B cell (primary cell): ENCODE results near the gene PAPSS2. TPM values are rescaled to one million over a fixed set of nuclear protein-coding genes. Genes with fewer than 3 reads are reported as not detected.

Experiments
- ATAC-seq: fragments of 200-7000 bp; cut with Tn5 transposase; one replicate; pipeline ENCODE4 v1.10.0; 2021; ENCODE audit warnings: low read depth, mild to moderate bottlenecking, moderate number of reproducible peaks, moderate library complexity
- CTCF ChIA-PET: fragments of 350-600 bp; sonication (Branson Sonifier 250); formaldehyde crosslinking; loops from one replicate; lab custom pipeline; 2021; ENCODE audit warnings: antibody characterized with exemption, inconsistent platforms; lab: Charles Lee
- POLR2A ChIA-PET: fragments of 350-600 bp; sonication (Branson Sonifier 250); formaldehyde crosslinking; loops from one replicate; lab custom pipeline; 2021; ENCODE audit warnings: antibody characterized with exemption; lab: Charles Lee
- DNase-seq: peaks from one replicate; pipeline ENCODE4 v3.0.0; 2013
- H2AFZ ChIP-seq: 2 replicates; pipeline ENCODE4 v1.6.1; 2012; ENCODE audit warnings: mild to moderate bottlenecking, low read depth, low read length; ENCODE audit not compliant: insufficient read depth, poor library complexity, severe bottlenecking
- H3K27ac ChIP-seq, 2 donors: 1 replicate in 1 of 2; 2 replicates in 1 of 2; pipeline ENCODE4 v1.5.1; 2012 to 2013; ENCODE audit warnings: low read length in 2 of 2, mild to moderate bottlenecking in 2 of 2, moderate library complexity in 1 of 2
- H3K27me3 ChIP-seq, 4 experiments: fragments of 200-600 bp in 1 of 4; sonication (generic) in 1 of 4; replicated peaks in 1 of 4; 1 replicate in 2 of 4; 2 replicates in 2 of 4; pipeline versions ENCODE4 v1.6.1 to v1.7.0; 2013 to 2016; ENCODE audit warnings: low read length in 3 of 4, mild to moderate bottlenecking in 2 of 4, mixed read lengths in 1 of 4, moderate library complexity in 1 of 4; ENCODE audit not compliant: insufficient read depth in 4 of 4, control insufficient read depth in 3 of 4; ENCODE audit errors: control extremely low read depth in 1 of 4
- H3K36me3 ChIP-seq, 2 experiments: replicated peaks in 1 of 2; 1 replicate in 1 of 2; 2 replicates in 1 of 2; pipeline versions ENCODE4 v1.6.1 to v1.7.1; 2013; ENCODE audit warnings: low read length in 1 of 2; ENCODE audit not compliant: insufficient read depth in 2 of 2, control insufficient read depth in 1 of 2; ENCODE audit errors: control extremely low read depth in 1 of 2, extremely low read depth in 1 of 2
- H3K4me1 ChIP-seq, 2 donors: fragments of 200-600 bp in 1 of 2; sonication (generic) in 1 of 2; 1 replicate in 1 of 2; 2 replicates in 1 of 2; pipeline versions ENCODE4 v1.5.1 to v1.6.1; 2013 to 2017; ENCODE audit warnings: low read length in 2 of 2; ENCODE audit not compliant: control insufficient read depth in 2 of 2, insufficient read depth in 2 of 2
- H3K4me2 ChIP-seq: replicated peaks from 2 replicates; pipeline ENCODE3; 2012; ENCODE audit warnings: mild to moderate bottlenecking, low read depth, low read length; ENCODE audit not compliant: poor library complexity, severe bottlenecking
- H3K4me3 ChIP-seq, 5 experiments: fragments of 200-600 bp in 1 of 5; sonication (generic) in 1 of 5; 1 replicate in 3 of 5; 2 replicates in 2 of 5; pipeline versions ENCODE4 v1.5.1 to v1.7.0; 2011 to 2016; ENCODE audit warnings: low read length in 4 of 5, mild to moderate bottlenecking in 4 of 5, low read depth in 2 of 5, control low read depth in 1 of 5, moderate library complexity in 1 of 5; ENCODE audit not compliant: insufficient read depth in 1 of 5; ENCODE audit errors: control extremely low read depth in 1 of 5, extremely low read depth in 1 of 5
- H3K79me2 ChIP-seq: fragments of 200-600 bp; sonication (generic); one replicate; pipeline ENCODE4 v1.6.0; 2016; ENCODE audit warnings: low read length; ENCODE audit not compliant: control insufficient read depth, insufficient read depth
- H3K9ac ChIP-seq: fragments of 200-600 bp; sonication (generic); 2 replicates; pipeline ENCODE4 v1.6.1; 2017; ENCODE audit warnings: mild to moderate bottlenecking, low read length, moderate library complexity
- H3K9me3 ChIP-seq, 3 donors: one replicate each; pipeline versions ENCODE4 v1.6.1 to v1.7.1; 2013; ENCODE audit warnings: low read length in 2 of 3; ENCODE audit not compliant: control insufficient read depth in 2 of 3, insufficient read depth in 1 of 3; ENCODE audit errors: control extremely low read depth in 1 of 3
- H4K20me1 ChIP-seq: 2 replicates; pipeline ENCODE4 v1.6.0; 2012; ENCODE audit warnings: mild to moderate bottlenecking, low read length; ENCODE audit not compliant: insufficient read depth, control insufficient read depth, poor library complexity, severe bottlenecking
- H3K27ac Mint-ChIP-seq: one replicate; pipeline ENCODE4 v1.8.0; 2021; ENCODE audit warnings: mixed read lengths
- H3K27me3 Mint-ChIP-seq: one replicate; pipeline ENCODE4 v1.8.0; 2021; ENCODE audit warnings: mixed read lengths
- H3K4me1 Mint-ChIP-seq: one replicate; pipeline ENCODE4 v1.8.0; 2021; ENCODE audit warnings: mixed read lengths
- H3K4me3 Mint-ChIP-seq: one replicate; pipeline ENCODE4 v1.8.0; 2021; ENCODE audit warnings: mixed read lengths
- H3K9me3 Mint-ChIP-seq: one replicate; pipeline ENCODE4 v1.8.0; 2022; ENCODE audit warnings: mixed read lengths; ENCODE audit not compliant: insufficient read depth
- EZH2 ChIP-seq: IDR thresholded peaks from 2 replicates; pipeline ENCODE4 v1.6.1; 2012; ENCODE audit warnings: borderline replicate concordance, low read depth, mild to moderate bottlenecking, moderate library complexity, low read length; ENCODE audit not compliant: insufficient read depth, poor library complexity, severe bottlenecking
- WGBS: methylation state at CpG from one replicate; pipeline ENCODE4 v1.1.5; 2013; ENCODE audit warnings: missing lambda C conversion rate; ENCODE audit not compliant: insufficient coverage; 5-methylcytosine and 5-hydroxymethylcytosine counted together
- intact Hi-C: fragments of 100-400 bp; cut with micrococcal nuclease; formaldehyde crosslinking; loops from one replicate; pipeline ENCODE4 v1.10.0; 2022
- polyA plus RNA-seq: library from polyadenylated mRNA; depleted of rRNA; stranded (reverse); fragments of >200 nt; gene quantifications from 2 replicates; pipeline ENCODE4 v1.2.3, GENCODE V29; 2012
- total RNA-seq, 2 donors: library from RNA; stranded (reverse); fragments of 120-200 nt in 1 of 2; gene quantifications; 1 replicate in 1 of 2; 2 replicates in 1 of 2; pipeline versions ENCODE4 v1.2.3 to v1.2.4, GENCODE V29; 2013 to 2022
- TF ChIP-seq, protein P1 (sequence below): fragments of 200-600 bp; IDR thresholded peaks from one replicate; pipeline ENCODE4 v1.8.0; 2022; ENCODE audit warnings: antibody characterized with exemption, mild to moderate bottlenecking

Gene PAPSS2
- total and polyA plus RNA-seq, 2 donors (not counting 1 experiment from before 2014, with no cell fraction given), result not detected

DNA sequence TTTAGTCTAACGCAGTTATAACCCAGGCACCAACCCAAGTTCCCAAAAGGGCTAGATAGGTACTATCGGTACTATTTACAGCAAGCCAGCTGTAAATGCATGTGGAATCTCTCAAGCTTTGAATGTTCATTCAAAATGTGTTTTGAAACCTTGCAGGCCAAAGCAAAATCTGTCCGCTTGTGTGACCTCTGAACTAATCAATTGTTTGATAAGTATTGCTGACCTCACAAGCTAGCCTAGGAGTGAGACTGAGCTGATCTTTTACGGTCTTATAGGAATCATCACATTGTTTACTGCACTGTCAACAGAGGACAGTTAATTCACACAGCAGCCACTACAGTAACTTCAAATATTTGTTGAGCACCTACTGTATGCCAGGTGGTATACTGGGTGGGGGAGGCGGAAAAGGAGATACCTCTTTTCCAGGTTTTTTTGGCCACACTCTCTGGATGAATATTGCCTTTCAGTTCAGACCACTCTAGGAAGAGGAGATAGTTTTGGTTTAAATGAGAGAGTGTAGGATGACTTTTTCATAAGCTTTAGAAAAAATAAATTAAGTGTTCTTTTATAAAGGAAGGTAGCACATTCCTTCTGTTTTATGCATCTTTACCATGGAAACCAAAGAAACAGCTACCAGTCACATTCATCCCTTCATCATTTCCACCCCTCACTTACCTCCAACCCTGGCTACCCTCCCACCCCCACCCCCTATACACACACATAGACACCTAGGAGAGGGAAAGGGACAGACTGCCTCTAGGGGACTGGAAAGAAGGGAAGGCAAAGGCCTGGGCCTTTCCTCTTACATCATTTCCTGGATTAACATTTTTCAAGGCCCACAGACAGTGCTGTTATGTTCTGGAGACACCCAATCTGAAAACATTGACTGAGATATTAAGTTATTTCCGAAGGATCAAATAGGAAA is 2.4 kb downstream of the PAPSS2 start:
- POLR2A ChIA-PET, result no interaction called here
- TF ChIP-seq, protein P1, sequence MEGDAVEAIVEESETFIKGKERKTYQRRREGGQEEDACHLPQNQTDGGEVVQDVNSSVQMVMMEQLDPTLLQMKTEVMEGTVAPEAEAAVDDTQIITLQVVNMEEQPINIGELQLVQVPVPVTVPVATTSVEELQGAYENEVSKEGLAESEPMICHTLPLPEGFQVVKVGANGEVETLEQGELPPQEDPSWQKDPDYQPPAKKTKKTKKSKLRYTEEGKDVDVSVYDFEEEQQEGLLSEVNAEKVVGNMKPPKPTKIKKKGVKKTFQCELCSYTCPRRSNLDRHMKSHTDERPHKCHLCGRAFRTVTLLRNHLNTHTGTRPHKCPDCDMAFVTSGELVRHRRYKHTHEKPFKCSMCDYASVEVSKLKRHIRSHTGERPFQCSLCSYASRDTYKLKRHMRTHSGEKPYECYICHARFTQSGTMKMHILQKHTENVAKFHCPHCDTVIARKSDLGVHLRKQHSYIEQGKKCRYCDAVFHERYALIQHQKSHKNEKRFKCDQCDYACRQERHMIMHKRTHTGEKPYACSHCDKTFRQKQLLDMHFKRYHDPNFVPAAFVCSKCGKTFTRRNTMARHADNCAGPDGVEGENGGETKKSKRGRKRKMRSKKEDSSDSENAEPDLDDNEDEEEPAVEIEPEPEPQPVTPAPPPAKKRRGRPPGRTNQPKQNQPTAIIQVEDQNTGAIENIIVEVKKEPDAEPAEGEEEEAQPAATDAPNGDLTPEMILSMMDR, result no peak
- TF ChIP-seq EZH2, result no peak
- H3K36me3 ChIP-seq, result no peaks in the 10 kb centered on the region
- peaks cover 8 to 12% of the 10 kb centered on the region in 2 donors for H3K4me1 ChIP-seq
- Mint-ChIP-seq H3K27me3 (peaks cover 46% of the 10 kb centered on the region), H3K4me3 (no peak overlapping the region), H3K9me3 (no peaks in the 10 kb centered on the region), H3K27ac (no peak overlapping the region), H3K4me1 (peaks cover 14% of the 10 kb centered on the region)
- no peak overlapping the region for H3K9ac ChIP-seq
- H3K4me2 ChIP-seq, result no peak overlapping the region
- peaks cover 0 to 36% (median 22%) of the 10 kb centered on the region in 4 experiments for H3K27me3 ChIP-seq
- H4K20me1 ChIP-seq, result no peaks in the 10 kb centered on the region
- WGBS, result 83% methylated on average over 1 of the region's 6 CpGs
- ATAC-seq (no peak), DNase-seq (no peak)
- H3K4me3 ChIP-seq, result no peak overlapping the region
- H2AFZ ChIP-seq, result no peak overlapping the region
- peaks cover 0 to 5% (median 0%) of the 10 kb centered on the region in 3 donors for H3K9me3 ChIP-seq
- no peak overlapping the region for H3K27ac ChIP-seq
- no peaks in the 10 kb centered on the region for H3K79me2 ChIP-seq
- intact Hi-C loops, result no loop called here
- CTCF ChIA-PET, result no interaction called here

DNA sequence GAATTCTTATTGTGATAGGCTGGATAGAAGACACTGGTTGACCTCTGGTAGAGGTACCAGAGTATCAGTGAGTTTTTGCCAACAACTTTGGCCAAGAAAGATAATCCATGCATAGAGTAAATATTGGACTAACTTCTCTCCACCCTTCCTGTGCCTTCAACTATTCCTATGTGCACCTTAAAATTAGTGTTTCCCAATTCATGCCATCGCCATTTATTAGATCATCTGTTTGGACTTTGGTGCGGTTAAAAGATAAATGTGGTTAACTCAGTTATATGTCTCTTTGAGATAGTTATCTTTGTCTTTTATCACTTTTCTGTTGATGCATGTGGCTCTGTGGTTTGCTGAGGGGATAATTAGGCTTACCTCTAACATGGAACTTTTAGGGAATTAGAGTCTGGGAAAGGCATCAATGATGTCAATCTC is 4.6 kb downstream of the PAPSS2 start:
- Mint-ChIP-seq H3K27me3 (peaks cover 46% of the 10 kb centered on the region), H3K27ac (no peak overlapping the region), H3K9me3 (no peaks in the 10 kb centered on the region), H3K4me1 (peaks cover 11% of the 10 kb centered on the region), H3K4me3 (no peak overlapping the region)
- Histone ChIP-seq H3K9me3 (peaks cover 0 to 5% (median 0%) of the 10 kb centered on the region in 3 donors), H4K20me1 (no peaks in the 10 kb centered on the region), H3K4me1 (peaks cover 8 to 12% of the 10 kb centered on the region in 2 donors), H2AFZ (no peak overlapping the region), H3K4me3 (no peak overlapping the region), H3K36me3 (no peaks in the 10 kb centered on the region), H3K79me2 (no peaks in the 10 kb centered on the region), H3K9ac (no peak overlapping the region), H3K27ac (no peak overlapping the region), H3K4me2 (no peak overlapping the region), H3K27me3 (peaks cover 0 to 31% (median 20%) of the 10 kb centered on the region in 4 experiments)
- ChIA-PET CTCF (no interaction called here), POLR2A (no interaction called here)
- TF ChIP-seq, protein P1, result no peak
- no peak for TF ChIP-seq EZH2
- DNase-seq (no peak), ATAC-seq (no peak)
- WGBS, result no CpG with 5 or more reads among the region's 2 CpGs
- intact Hi-C loops, result no loop called here
